Mononuclear cell (primary cell): ENCODE data around the gene RIPPLY2. TPM values are rescaled to one million over a fixed set of nuclear protein-coding genes. Genes with fewer than 3 reads are reported as not detected.
"Not testable (repeated sequence)": the region's sequence is repeated elsewhere in the genome, so short reads cannot be mapped to it uniquely, and the experiment has no call there.

ENCODE experiments used
- H3K27me3 ChIP-seq: 2 replicates; pipeline ENCODE4 v1.6.0; 2011; ENCODE audit warnings: low read length, control low read depth; ENCODE audit not compliant: insufficient read depth
- H3K4me1 ChIP-seq: 2 replicates; pipeline ENCODE4 v1.5.1; 2011; ENCODE audit warnings: mild to moderate bottlenecking, low read length, control low read depth; ENCODE audit not compliant: insufficient read depth
- H3K4me3 ChIP-seq: 2 replicates; pipeline ENCODE4 v1.5.1; 2011; ENCODE audit warnings: mild to moderate bottlenecking, low read length, moderate library complexity
- H3K9me3 ChIP-seq: 2 replicates; pipeline ENCODE4 v1.5.1; 2011; ENCODE audit warnings: low read depth, mild to moderate bottlenecking, control low read depth, low read length
- total RNA-seq: library from RNA; depleted of rRNA; stranded (reverse); fragments of >200 nt; gene quantifications from one replicate; pipeline ENCODE4 v1.2.3, GENCODE V29; 2012

Gene RIPPLY2
- under 0.01 TPM for total RNA-seq

DNA sequence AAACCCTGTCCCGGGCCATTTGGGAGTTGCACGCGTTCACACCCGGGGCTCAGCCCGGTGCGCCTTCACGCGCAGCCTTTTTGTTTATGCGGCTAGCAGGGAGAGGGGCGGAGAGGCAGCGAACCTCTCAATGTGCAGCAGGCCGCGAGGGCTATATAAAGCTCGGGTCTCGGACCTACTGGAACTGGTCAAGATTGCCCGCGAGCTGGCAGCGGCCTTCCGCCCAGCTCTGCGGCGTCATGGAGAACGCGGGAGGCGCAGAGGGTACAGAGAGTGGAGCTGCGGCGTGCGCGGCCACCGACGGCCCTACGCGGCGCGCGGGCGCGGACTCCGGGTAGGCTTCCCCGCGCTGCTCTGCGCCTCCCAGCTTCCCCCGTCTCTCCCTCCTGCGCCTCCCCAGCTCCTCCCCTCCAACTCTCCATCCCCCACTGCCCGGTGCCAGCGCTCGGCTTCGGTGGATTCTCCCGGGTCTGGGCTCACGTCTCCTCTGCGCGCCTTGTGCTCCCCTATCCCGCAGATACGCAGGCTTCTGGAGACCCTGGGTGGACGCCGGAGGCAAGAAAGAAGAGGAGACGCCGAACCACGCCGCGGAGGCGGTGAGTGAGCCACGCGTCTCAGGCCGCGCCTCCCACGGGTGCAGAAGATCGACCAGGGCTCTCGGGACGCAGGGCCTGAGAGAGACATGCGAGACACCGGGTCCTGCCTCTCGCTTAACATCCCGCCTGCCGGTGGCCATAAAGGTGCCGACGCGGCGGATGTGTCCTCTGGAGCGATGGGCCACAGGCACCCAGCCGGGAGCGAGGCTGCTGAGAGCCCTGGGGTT, at the start of gene RIPPLY2:
RIPPLY2 (plus strand) TSS at position 183 of the 823 bp plus-strand sequence; CDS start at position 240, 57 bp downstream.
- Histone ChIP-seq H3K4me3 (no peak within 1 kb of the TSS), H3K27me3 (peaks cover 76% of the 10 kb centered on the region), H3K9me3 (no peaks in the 10 kb centered on the region), H3K4me1 (peaks cover 11% of the 10 kb centered on the region)

DNA sequence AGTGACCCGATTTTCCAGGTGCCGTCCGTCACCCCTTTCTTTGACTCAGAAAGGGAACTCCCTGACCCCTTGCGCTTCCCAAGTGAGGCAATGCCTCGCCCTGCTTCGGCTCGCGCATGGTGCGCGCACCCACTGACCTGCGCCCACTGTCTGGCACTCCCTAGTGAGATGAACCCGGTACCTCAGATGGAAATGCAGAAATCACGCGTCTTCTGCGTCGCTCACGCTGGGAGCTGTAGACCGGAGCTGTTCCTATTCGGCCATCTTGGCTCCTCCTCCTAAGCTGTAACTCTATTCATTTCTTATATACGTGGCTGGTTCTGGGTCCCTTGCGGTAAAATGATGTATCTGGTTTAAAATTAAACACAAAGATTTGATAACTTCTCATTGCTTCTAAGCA, 49.7 kb upstream of the RIPPLY2 start:
- H3K4me3 ChIP-seq, H3K27me3 ChIP-seq, H3K9me3 ChIP-seq, H3K4me1 ChIP-seq: not testable (repeated sequence)

- no peaks in the 10 kb centered on the region for H3K9me3 ChIP-seq
- no peaks in the 10 kb centered on the region for H3K27me3 ChIP-seq
- H3K4me1 ChIP-seq: no peaks in the 10 kb centered on the region
- no peak overlapping the region for H3K4me3 ChIP-seq
These were observed 48.3 kb upstream of the RIPPLY2 start for GRCh38 chr6:83804886-83805285.

DNA sequence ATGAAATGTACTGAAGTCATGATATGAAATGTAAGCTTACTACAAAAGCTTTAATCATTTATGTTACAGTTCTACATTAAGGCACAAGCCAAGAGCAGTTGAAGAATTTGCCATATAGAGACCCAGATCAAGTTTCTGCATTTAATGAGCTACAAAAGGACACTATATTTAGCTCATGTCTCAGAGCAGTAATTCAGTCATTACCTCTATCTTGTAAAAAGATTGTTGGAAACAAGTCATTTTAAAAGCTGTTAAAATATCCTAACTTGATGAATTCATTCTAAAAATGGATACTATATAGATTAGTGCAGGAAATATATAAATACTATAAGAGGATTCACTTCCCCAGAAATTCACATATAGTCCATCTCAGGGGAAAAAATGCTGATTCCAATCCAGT, 45.2 kb upstream of the RIPPLY2 start:
- H3K4me1 ChIP-seq: no peaks in the 10 kb centered on the region
- no peaks in the 10 kb centered on the region for H3K27me3 ChIP-seq

DNA sequence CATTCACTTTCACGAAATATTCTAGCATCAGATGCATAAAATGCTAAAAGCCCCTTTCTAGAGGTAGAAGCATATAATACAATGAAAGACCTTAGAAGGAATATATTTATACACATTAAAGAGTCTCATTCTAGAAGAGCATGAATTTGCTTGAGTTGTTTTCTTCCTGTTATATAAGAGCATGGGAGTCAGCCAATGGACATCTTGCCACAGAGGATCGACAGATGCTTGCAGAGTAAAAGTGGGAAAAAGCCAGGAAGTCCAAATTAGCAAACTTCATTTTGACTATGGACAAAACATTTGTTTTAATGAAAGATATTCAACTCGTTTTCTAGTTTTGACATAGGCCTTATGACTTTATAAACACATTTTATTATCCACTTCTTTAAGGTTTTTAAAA, 44.2 kb upstream of the RIPPLY2 start:
- Histone ChIP-seq H3K27me3 (no peaks in the 10 kb centered on the region), H3K4me1 (no peaks in the 10 kb centered on the region), H3K9me3 (no peaks in the 10 kb centered on the region), H3K4me3 (no peak overlapping the region)

More for the DNA sequence above, 45.2 kb upstream of the RIPPLY2 start:
- no peaks in the 10 kb centered on the region for H3K9me3 ChIP-seq
- H3K4me3 ChIP-seq: no peak overlapping the region

DNA sequence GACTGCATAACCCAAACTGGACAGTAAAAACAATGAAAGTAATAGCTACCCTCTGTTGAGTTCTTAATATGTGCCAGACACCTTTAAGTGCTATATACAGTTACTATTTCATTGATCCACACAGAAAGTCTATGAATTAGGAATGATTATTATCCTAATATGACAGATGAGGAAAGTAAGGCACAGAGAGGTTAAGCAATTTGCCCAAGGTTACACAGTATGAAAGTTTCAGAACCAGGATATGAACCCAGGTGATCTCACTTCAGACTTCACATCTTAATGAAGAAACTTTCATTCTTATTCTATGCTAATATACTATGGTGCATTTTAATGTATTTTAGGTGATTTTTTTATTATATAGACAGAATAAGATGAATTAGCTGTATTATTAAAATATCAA, 40.6 kb upstream of the RIPPLY2 start:
- H3K27me3 ChIP-seq: no peaks in the 10 kb centered on the region
- H3K4me1 ChIP-seq: no peaks in the 10 kb centered on the region
- no peak overlapping the region for H3K4me3 ChIP-seq
- H3K9me3 ChIP-seq: no peaks in the 10 kb centered on the region

DNA sequence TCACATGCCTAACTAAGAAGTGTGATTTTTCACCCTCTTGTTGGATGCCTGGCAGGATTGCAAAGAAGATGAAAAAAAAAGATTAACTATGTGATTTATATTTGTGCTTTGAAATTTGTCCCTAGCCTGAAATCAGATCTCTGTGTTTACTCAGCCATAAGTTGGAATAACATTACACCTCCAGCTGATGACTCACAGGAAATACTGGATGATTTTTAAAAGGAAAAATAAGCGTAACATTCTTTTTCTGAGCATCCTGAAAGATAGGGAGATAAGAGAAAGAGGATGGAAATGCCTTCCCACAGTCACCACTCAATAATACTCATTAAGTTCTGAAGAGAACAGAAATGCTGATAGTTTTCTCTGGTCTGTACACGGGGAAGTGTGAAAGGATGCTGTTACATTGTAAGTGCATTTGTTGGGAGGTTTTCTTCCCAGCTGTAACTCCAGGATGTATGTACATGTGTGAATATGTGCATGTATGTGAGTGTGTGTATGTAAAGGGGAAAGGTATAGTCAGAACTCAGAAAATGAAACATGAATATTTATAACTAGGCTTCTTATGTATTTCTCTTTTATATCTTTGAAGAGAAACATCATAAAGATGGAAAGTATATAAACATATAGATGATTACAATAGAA, 37.4 kb upstream of the RIPPLY2 start:
- no peaks in the 10 kb centered on the region for H3K4me1 ChIP-seq
- no peaks in the 10 kb centered on the region for H3K9me3 ChIP-seq
- no peak overlapping the region for H3K4me3 ChIP-seq
- no peaks in the 10 kb centered on the region for H3K27me3 ChIP-seq

GRCh38 chr6:83822629-83823169, 30.5 kb upstream of the RIPPLY2 start:
- H3K4me3 ChIP-seq: no peak overlapping the region
- H3K27me3 ChIP-seq: no peaks in the 10 kb centered on the region
- no peaks in the 10 kb centered on the region for H3K4me1 ChIP-seq
- H3K9me3 ChIP-seq: no peaks in the 10 kb centered on the region

- H3K27me3 ChIP-seq: no peaks in the 10 kb centered on the region
- no peaks in the 10 kb centered on the region for H3K9me3 ChIP-seq
- H3K4me1 ChIP-seq: no peaks in the 10 kb centered on the region
- no peak overlapping the region for H3K4me3 ChIP-seq
These were observed 28.8 kb upstream of the RIPPLY2 start for GRCh38 chr6:83824388-83824801.

GRCh38 chr6:83824831-83825230, 28.3 kb upstream of the RIPPLY2 start:
- H3K9me3 ChIP-seq: no peaks in the 10 kb centered on the region
- H3K27me3 ChIP-seq: no peaks in the 10 kb centered on the region
- H3K4me3 ChIP-seq: no peak overlapping the region
- no peaks in the 10 kb centered on the region for H3K4me1 ChIP-seq

DNA sequence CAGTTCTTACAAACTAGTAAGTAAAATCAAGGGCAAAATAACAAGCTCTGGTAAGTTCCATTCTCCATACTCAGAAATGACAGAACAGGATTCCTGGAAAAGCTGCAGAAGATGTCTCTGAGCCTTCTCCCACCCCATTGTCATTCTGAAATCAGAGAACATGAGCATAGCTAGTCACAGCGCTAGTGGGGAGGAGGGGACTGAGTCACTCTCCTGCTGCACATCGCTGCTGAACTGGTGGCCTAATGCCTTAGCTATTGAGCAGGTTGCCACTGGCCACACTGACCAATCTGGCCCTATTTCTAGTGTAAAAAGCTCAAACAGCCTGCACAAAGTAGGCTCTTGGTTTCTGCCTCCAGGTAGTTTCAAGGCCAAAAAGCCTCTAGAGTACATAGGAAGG, 26.1 kb upstream of the RIPPLY2 start:
- Histone ChIP-seq H3K4me3 (no peak overlapping the region), H3K4me1 (no peaks in the 10 kb centered on the region), H3K9me3 (no peaks in the 10 kb centered on the region), H3K27me3 (peaks cover 2% of the 10 kb centered on the region)

- H3K4me1 ChIP-seq: no peaks in the 10 kb centered on the region
- no peaks in the 10 kb centered on the region for H3K9me3 ChIP-seq
- peaks cover 3% of the 10 kb centered on the region for H3K27me3 ChIP-seq
- H3K4me3 ChIP-seq: no peak overlapping the region
These were observed 14.4 kb upstream of the RIPPLY2 start for GRCh38 chr6:83838727-83839126.

DNA sequence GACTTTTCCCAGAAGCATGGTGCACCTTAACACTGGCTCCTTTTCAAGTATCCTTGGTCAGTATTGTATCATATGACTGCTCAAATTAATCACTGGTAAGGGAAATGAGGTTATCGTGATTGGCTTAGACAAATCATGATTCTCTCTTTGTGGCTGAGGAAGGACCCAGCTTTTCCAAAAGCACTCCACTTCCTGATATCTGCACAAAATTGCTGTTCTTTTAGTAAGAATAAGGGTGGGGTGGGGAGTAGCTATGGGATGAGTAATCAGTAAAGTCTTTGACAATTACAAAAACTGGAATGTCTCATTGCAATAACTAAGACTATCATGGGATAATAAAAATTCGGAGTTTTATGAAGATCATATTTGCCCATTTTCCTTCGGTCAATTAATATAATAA, 9.0 kb upstream of the RIPPLY2 start:
- Histone ChIP-seq H3K9me3 (no peaks in the 10 kb centered on the region), H3K27me3 (peaks cover 8% of the 10 kb centered on the region), H3K4me3 (no peak overlapping the region), H3K4me1 (no peaks in the 10 kb centered on the region)

- peaks cover 27% of the 10 kb centered on the region for H3K27me3 ChIP-seq
- H3K4me1 ChIP-seq: no peaks in the 10 kb centered on the region
- H3K9me3 ChIP-seq: no peaks in the 10 kb centered on the region
- H3K4me3 ChIP-seq: no peak overlapping the region
These were observed 6.9 kb upstream of the RIPPLY2 start for GRCh38 chr6:83846291-83846690.

GRCh38 chr6:83847179-83847578, 6.0 kb upstream of the RIPPLY2 start:
- Histone ChIP-seq H3K9me3 (no peaks in the 10 kb centered on the region), H3K27me3 (peaks cover 36% of the 10 kb centered on the region), H3K4me3 (no peak overlapping the region), H3K4me1 (no peaks in the 10 kb centered on the region)
